ENCODE results near the gene MIER3. TPM values are rescaled to one million over a fixed set of nuclear protein-coding genes. Genes with fewer than 3 reads are reported as not detected.

The MIER3 gene
- total RNA-seq, 2 donors from 2014 or later: 11.2 to 20.4 TPM

- no peak overlapping the region for H3K27ac ChIP-seq
- H3K36me3 ChIP-seq: peaks cover 19% of the 10 kb centered on the region
- H3K9me3 ChIP-seq: no peaks in the 10 kb centered on the region
- no peak for DNase-seq (ENCODE audit: low spot score)
- H3K27me3 ChIP-seq: no peaks in the 10 kb centered on the region
- TF ChIP-seq CTCF (IDR thresholded peaks at IDR 0.05): no peak
- H3K4me3 ChIP-seq: no peak overlapping the region
- H3K4me1 ChIP-seq: no peaks in the 10 kb centered on the region
Observed at GRCh38 chr5:56918054-56918453, 33.9 kb downstream of the MIER3 start.

GRCh38 chr5:56917534-56917933, 34.4 kb downstream of the MIER3 start:
- Histone ChIP-seq H3K27me3 (no peaks in the 10 kb centered on the region), H3K36me3 (peaks cover 14% of the 10 kb centered on the region), H3K9me3 (no peaks in the 10 kb centered on the region), H3K27ac (peak overlapping the region; percentile 17 to 37), H3K4me3 (no peak overlapping the region), H3K4me1 (no peaks in the 10 kb centered on the region)
- no peak for TF ChIP-seq CTCF (IDR thresholded peaks at IDR 0.05)
- no peak for DNase-seq (ENCODE audit: low spot score)

- no peak for TF ChIP-seq CTCF (IDR thresholded peaks at IDR 0.05)
- Histone ChIP-seq H3K4me1 (peaks cover 0 to 8% of the 10 kb centered on the region in 2 donors), H3K36me3 (peaks cover 7% of the 10 kb centered on the region), H3K27me3 (no peaks in the 10 kb centered on the region), H3K4me3 (no peak overlapping the region), H3K27ac (no peak overlapping the region), H3K9me3 (no peaks in the 10 kb centered on the region)
- DNase-seq (ENCODE audit: low spot score): no peak
Observed at GRCh38 chr5:56914678-56915077, 37.2 kb downstream of the MIER3 start.

- no peak overlapping the region for H3K4me3 ChIP-seq
- no peaks in the 10 kb centered on the region for H3K9me3 ChIP-seq
- H3K36me3 ChIP-seq: peaks cover 7% of the 10 kb centered on the region
- no peaks in the 10 kb centered on the region for H3K27me3 ChIP-seq
- no peak overlapping the region for H3K27ac ChIP-seq
- no peak for TF ChIP-seq CTCF (IDR thresholded peaks at IDR 0.05)
- DNase-seq (ENCODE audit: low spot score): no peak
- H3K4me1 ChIP-seq: peaks cover 0 to 8% of the 10 kb centered on the region in 2 donors
Observed at GRCh38 chr5:56913766-56914165, 38.2 kb downstream of the MIER3 start.

DNA sequence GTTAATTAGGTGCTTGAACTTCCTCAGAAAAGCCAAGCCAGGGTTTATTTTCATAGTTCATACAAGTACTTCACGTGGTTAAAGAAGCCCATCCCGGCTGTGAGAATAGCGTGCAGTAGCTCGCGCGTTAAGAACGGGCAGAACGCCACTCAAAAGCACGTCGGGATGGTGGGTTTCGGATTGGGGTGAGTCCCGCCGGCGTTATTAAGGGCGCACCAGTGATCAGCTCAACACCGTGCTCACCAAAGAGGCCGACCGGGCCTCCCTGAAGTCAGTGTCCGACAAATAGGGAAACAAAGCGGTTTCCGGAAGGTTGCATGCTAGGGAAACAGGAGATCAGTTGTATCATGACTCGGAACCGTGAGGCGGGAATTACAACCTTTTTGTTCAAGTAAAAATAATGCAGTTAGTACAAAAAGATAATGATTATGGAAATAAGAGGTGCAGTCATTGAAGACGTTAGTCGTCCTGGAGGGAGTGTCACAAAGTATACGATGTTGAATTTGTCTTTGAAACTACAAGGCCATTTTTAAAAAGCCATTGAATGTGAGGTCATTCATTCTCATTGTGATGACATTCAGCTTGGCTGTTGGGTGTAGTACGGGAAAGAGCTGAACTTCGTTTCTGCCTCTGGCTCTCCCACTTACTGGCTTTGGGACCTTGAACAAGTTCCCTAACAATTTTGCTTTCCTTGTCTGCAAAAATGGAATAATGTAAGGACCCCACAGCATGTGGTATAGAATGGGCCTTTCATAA, 41.5 kb downstream of the MIER3 start:
- TF ChIP-seq CTCF (IDR thresholded peaks at IDR 0.05): no peak
- Histone ChIP-seq H3K4me1 (peaks cover 0 to 8% of the 10 kb centered on the region in 2 donors), H3K27ac (peak overlapping the region; percentile 91 to 96), H3K27me3 (no peaks in the 10 kb centered on the region), H3K36me3 (peaks cover 7% of the 10 kb centered on the region), H3K4me3 (peak overlapping the region; percentile 63 to 66), H3K9me3 (no peaks in the 10 kb centered on the region)
- DNase-seq (ENCODE audit: low spot score): no peak
